Measurements from ENCODE around the gene MRPS18B. TPM values are rescaled to one million over a fixed set of nuclear protein-coding genes. Genes with fewer than 3 reads are reported as not detected.

The MRPS18B gene
- total RNA-seq, 1 experiment from 2014 or later = 120 TPM

- Mint-ChIP-seq H3K36me3 (ENCODE audit: insufficient read depth, unreplicated experiment) (peaks cover 44% of the 10 kb centered on the region), H3K27ac (ENCODE audit: low read depth, unreplicated experiment) (peak overlapping the region; percentile 52), H3K9me3 (ENCODE audit: unreplicated experiment) (no peaks in the 10 kb centered on the region), H3K27me3 (ENCODE audit: insufficient read depth, unreplicated experiment) (no peaks in the 10 kb centered on the region), H3K4me1 (ENCODE audit: insufficient read depth, unreplicated experiment) (peaks cover 12% of the 10 kb centered on the region), H3K4me3 (ENCODE audit: unreplicated experiment) (peak overlapping the region; percentile 83)
- ChIA-PET POLR2A (interaction anchor here (1.0 to 9.1 kb wide), 7 partner anchors 12 to 56 kb away, joined by 3 to 208 read pairs (median 9); partner anchors contain the start of genes MDC1, MRPS18B, PPP1R10 and TUBB), CTCF (interaction anchor here (0.6 to 17.5 kb wide), 5 partner anchors 56 to 243 kb away, joined by 3 to 537 read pairs (median 5); partner anchors contain the start of genes MDC1, TUBB and VARS2)
- TF ChIP-seq, protein P1, sequence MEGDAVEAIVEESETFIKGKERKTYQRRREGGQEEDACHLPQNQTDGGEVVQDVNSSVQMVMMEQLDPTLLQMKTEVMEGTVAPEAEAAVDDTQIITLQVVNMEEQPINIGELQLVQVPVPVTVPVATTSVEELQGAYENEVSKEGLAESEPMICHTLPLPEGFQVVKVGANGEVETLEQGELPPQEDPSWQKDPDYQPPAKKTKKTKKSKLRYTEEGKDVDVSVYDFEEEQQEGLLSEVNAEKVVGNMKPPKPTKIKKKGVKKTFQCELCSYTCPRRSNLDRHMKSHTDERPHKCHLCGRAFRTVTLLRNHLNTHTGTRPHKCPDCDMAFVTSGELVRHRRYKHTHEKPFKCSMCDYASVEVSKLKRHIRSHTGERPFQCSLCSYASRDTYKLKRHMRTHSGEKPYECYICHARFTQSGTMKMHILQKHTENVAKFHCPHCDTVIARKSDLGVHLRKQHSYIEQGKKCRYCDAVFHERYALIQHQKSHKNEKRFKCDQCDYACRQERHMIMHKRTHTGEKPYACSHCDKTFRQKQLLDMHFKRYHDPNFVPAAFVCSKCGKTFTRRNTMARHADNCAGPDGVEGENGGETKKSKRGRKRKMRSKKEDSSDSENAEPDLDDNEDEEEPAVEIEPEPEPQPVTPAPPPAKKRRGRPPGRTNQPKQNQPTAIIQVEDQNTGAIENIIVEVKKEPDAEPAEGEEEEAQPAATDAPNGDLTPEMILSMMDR (IDR thresholded peaks at IDR 0.05; ENCODE audit: unreplicated experiment) = no peak
- TSS peak; percentile 1 for BruUV-seq (replicated peaks)
- no peak for DNase-seq (ENCODE audit: unreplicated experiment)
- intact Hi-C loops (cut with micrococcal nuclease) = no loop called here
Observed at GRCh38 chr6:30670760-30671527, 53.3 kb downstream of the MRPS18B start.

- ChIA-PET POLR2A (interaction anchor here (0.6 to 9.1 kb wide), 28 partner anchors 9 to 442 kb away, joined by 3 to 208 read pairs (median 4); partner anchors contain the start of genes ABCF1, FLOT1, MDC1 and MRPS18B), CTCF (interaction anchor here (0.6 to 17.5 kb wide), 12 partner anchors 9 to 415 kb away, joined by 3 to 537 read pairs (median 4); partner anchors contain the start of genes MDC1 and TUBB)
- Mint-ChIP-seq H3K4me3 (ENCODE audit: unreplicated experiment) (peak within 1 kb of the TSS; percentile 83), H3K27ac (ENCODE audit: low read depth, unreplicated experiment) (peak within 1 kb of the TSS; percentile 52), H3K9me3 (ENCODE audit: unreplicated experiment) (no peaks in the 10 kb centered on the region), H3K27me3 (ENCODE audit: insufficient read depth, unreplicated experiment) (no peaks in the 10 kb centered on the region), H3K36me3 (ENCODE audit: insufficient read depth, unreplicated experiment) (peaks cover 44% of the 10 kb centered on the region), H3K4me1 (ENCODE audit: insufficient read depth, unreplicated experiment) (peaks cover 12% of the 10 kb centered on the region)
- TF ChIP-seq, protein P1 (IDR thresholded peaks at IDR 0.05; ENCODE audit: unreplicated experiment) = peak; percentile 71
- DNase-seq (ENCODE audit: unreplicated experiment) = peak; percentile 99
- intact Hi-C loops (cut with micrococcal nuclease) = loop anchor here (2.0 kb wide), 1 partner anchor 56 kb away; the partner anchor contains the start of genes MRPS18B and PPP1R10
- TSS peak; percentile 39 for BruUV-seq (replicated peaks)
Observed at GRCh38 chr6:30672445-30673253, 55.0 kb downstream of the MRPS18B start, which contains the start of gene DHX16. Gene DHX16 (minus strand): TSS chr6:30673006. CDS start chr6:30672841, 165 bp downstream.

Small RNA genes within 50 kb of the gene (microRNA-seq; reads per million reads assigned to microRNA genes)
- 102 reads per million, percentile 72 among the genes with 10 or more reads in this experiment for gene MIR877

Other genes starting within 250 kb of the MRPS18B start
- 83.6 and 103 TPM in 2 replicates for gene HLA-E, start 128.3 kb upstream of the MRPS18B start, total RNA-seq (2022)
- 69.1 and 76.8 TPM in 2 replicates for gene GNL1, start 61.4 kb upstream of the MRPS18B start, total RNA-seq (2022)
- 20.0 and 26.2 TPM in 2 replicates for gene PRR3, start 60.5 kb upstream of the MRPS18B start, total RNA-seq (2022)
- 58.0 and 63.9 TPM in 2 replicates for gene ABCF1, start 46.4 kb upstream of the MRPS18B start, total RNA-seq (2022)
- gene PPP1R10, start 597 bp upstream of the MRPS18B start, total RNA-seq (2022) = 103 and 209 TPM in 2 replicates
- 6.4 and 8.6 TPM in 2 replicates for gene ATAT1, start 9.0 kb downstream of the MRPS18B start, total RNA-seq (2022)
- 10.3 and 15.7 TPM in 2 replicates for gene C6orf136, start 29.3 kb downstream of the MRPS18B start, total RNA-seq (2022)
- gene DHX16, start 55.2 kb downstream of the MRPS18B start, total RNA-seq (2022) = 41.3 and 49.8 TPM in 2 replicates
- 66.9 and 74.7 TPM in 2 replicates for gene PPP1R18, start 68.8 kb downstream of the MRPS18B start, total RNA-seq (2022)
- 3.8 and 5.3 TPM in 2 replicates for gene NRM, start 73.1 kb downstream of the MRPS18B start, total RNA-seq (2022)
- gene MDC1, start 99.4 kb downstream of the MRPS18B start, total RNA-seq (2022) = 50.6 and 54.5 TPM in 2 replicates
- gene TUBB, start 102.5 kb downstream of the MRPS18B start, total RNA-seq (2022) = 200 and 210 TPM in 2 replicates
- 61.8 and 73.7 TPM in 2 replicates for gene FLOT1, start 124.8 kb downstream of the MRPS18B start, total RNA-seq (2022)
- gene IER3, start 126.7 kb downstream of the MRPS18B start, total RNA-seq (2022) = 154 and 192 TPM in 2 replicates